Measurements from ENCODE around the gene ZBTB47.

ZBTB47 gene

DNA sequence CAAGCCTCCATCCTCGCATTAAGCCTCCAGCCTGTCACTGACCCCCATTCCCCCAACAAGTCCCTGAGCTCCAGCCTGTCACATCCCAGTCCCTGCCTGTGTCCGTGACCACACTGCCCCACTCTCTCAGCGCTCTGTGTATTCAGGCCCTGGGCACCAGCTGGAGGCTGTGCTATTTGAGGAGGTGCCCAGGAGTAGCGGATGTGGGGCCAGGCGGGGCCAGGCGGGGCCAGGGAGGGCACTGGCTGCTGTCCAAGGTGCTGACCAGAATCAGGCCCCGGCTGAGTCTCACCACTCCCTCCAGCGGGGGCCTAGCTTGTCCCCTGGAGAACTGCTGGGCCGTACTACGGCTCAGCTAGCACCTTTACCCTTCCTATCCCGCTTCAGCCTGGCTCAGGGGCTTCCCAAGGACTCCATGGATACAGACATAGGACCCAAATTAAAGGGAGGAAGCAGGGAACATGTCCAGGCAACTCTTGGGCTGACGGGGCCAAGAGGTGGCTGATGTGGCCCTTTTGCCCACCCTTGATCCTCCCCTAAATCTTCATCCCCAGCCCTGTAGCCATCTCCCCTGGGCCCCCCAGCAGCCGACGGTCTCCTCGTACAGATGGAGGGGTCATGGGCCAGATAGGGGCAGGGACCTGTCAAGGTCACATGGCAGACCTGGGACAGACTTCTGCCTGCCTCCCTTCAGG is 48.0 kb downstream of the ZBTB47 start:
- H3K27me3 ChIP-seq (ENCODE audit: insufficient read depth, low read length) = no peaks in the 10 kb centered on the region
- no peak overlapping the region for H3K4me2 ChIP-seq (ENCODE audit: low read length)
- H2AK5ac ChIP-seq (ENCODE audit: low read length) = no peak overlapping the region
- H3K9me3 ChIP-seq (ENCODE audit: insufficient read depth, low read depth, low read length) = peaks cover 2% of the 10 kb centered on the region
- no peaks in the 10 kb centered on the region for H3K36me3 ChIP-seq (ENCODE audit: control insufficient read depth in 1 of 2, insufficient read depth in 2 of 2, low read length in 2 of 2)
- no peak overlapping the region for H3K4ac ChIP-seq (ENCODE audit: low read depth, low read length)
- no peak overlapping the region for H4K8ac ChIP-seq (ENCODE audit: low read depth, low read length)
- no peak overlapping the region for H2BK12ac ChIP-seq (ENCODE audit: low read length)
- H3K4me1 ChIP-seq (ENCODE audit: control insufficient read depth in 1 of 2, insufficient read depth in 2 of 2, low read length in 2 of 2) = no peaks in the 10 kb centered on the region
- no peak overlapping the region for H3K27ac ChIP-seq (ENCODE audit: low read depth, low read length)
- H4K91ac ChIP-seq (ENCODE audit: low read depth, low read length) = no peak overlapping the region
- no CpG with 5 or more reads among the region's 15 CpGs for WGBS (ENCODE audit: extremely low coverage, insufficient coverage, insufficient read length)
- H3K14ac ChIP-seq (ENCODE audit: low read length) = no peak overlapping the region
- H4K12ac ChIP-seq (ENCODE audit: low read depth, low read length) = no peak overlapping the region
- no peaks in the 10 kb centered on the region for H3K79me1 ChIP-seq (ENCODE audit: low read length)
- no peak overlapping the region for H2BK5ac ChIP-seq (ENCODE audit: low read depth, low read length, poor library complexity)
- no peak overlapping the region for H2AFZ ChIP-seq (ENCODE audit: insufficient read depth, low read length, poor library complexity)
- no peaks in the 10 kb centered on the region for H3K79me2 ChIP-seq (ENCODE audit: control insufficient read depth, insufficient read depth, low read length, poor library complexity)
- H3K9ac ChIP-seq (ENCODE audit: low read length) = no peak overlapping the region
- H3K18ac ChIP-seq (ENCODE audit: low read length) = no peak overlapping the region
- no peak overlapping the region for H2BK120ac ChIP-seq (ENCODE audit: insufficient read depth, low read length, poor library complexity)
- DNase-seq = peak; percentile 29 to 59
- no peak overlapping the region for H3K4me3 ChIP-seq (ENCODE audit: low read depth, low read length)
- no peak overlapping the region for H3K23ac ChIP-seq (ENCODE audit: low read length)

DNA sequence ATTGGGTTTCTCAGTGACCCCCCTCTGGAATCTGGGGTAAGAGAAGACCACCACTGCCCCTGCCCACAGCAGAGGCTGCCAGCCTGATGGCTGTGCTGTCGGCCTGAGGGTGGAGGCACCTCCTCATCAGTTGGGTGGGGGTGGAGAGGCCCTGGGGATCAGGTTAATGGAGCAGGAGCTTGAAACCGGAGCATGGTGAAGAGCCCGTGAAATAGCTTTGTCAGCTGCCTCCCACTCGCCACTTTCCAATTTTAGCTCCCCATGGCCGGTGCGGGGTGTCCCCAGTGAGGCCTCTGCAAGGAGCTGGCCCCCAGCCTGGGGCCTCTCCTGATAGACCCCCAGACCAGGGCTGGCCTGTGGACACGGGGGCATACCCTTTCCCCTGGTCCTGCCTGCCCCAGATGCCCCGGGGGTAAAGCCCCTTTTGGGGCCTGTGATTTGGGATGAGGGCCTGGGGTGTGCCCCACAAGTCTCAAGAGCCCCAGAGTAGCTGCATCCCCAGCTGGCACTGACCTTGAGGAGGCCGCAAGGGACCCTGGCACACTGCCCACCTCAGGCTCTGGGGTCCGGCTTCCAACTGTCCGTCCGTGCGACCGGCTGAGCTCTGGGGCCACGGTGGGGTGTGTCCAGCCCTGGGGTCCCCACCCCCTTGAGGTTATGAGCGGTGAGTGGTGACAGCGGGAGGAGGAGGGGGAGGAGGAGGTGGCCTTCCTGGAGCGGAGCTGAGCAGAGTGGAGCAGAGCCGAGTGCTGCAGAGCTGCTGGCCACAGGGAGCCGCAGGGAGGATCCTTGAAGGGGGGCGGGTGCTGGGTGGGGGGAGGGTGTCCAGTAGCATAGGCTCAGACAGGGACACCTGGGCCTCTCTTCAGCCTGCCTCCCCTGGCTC is 48.8 kb downstream of the ZBTB47 start, which contains the start of gene HHATL:
Gene HHATL, minus strand, starts transcription at position 733 of the 886 bp plus-strand sequence. CDS start 1,972 bp downstream, outside the sequence.
- no CpG with 5 or more reads among the region's 21 CpGs for WGBS (ENCODE audit: extremely low coverage, insufficient coverage, insufficient read length)
- Histone ChIP-seq H2AFZ (ENCODE audit: insufficient read depth, low read length, poor library complexity) (no peak within 1 kb of the TSS), H4K12ac (ENCODE audit: low read depth, low read length) (no peak within 1 kb of the TSS), H4K8ac (ENCODE audit: low read depth, low read length) (no peak within 1 kb of the TSS), H3K4me3 (ENCODE audit: low read depth, low read length) (no peak within 1 kb of the TSS), H3K9ac (ENCODE audit: low read length) (no peak within 1 kb of the TSS), H2AK5ac (ENCODE audit: low read length) (no peak within 1 kb of the TSS), H3K4me2 (ENCODE audit: low read length) (no peak within 1 kb of the TSS), H3K79me1 (ENCODE audit: low read length) (no peaks in the 10 kb centered on the region), H3K18ac (ENCODE audit: low read length) (no peak within 1 kb of the TSS), H2BK12ac (ENCODE audit: low read length) (no peak within 1 kb of the TSS), H3K79me2 (ENCODE audit: control insufficient read depth, insufficient read depth, low read length, poor library complexity) (no peaks in the 10 kb centered on the region), H3K27ac (ENCODE audit: low read depth, low read length) (no peak within 1 kb of the TSS), H4K91ac (ENCODE audit: low read depth, low read length) (no peak within 1 kb of the TSS), H3K27me3 (ENCODE audit: insufficient read depth, low read length) (no peaks in the 10 kb centered on the region), H3K14ac (ENCODE audit: low read length) (no peak within 1 kb of the TSS), H3K4ac (ENCODE audit: low read depth, low read length) (no peak within 1 kb of the TSS), H2BK5ac (ENCODE audit: low read depth, low read length, poor library complexity) (no peak within 1 kb of the TSS), H3K4me1 (ENCODE audit: control insufficient read depth in 1 of 2, insufficient read depth in 2 of 2, low read length in 2 of 2) (no peaks in the 10 kb centered on the region), H2BK120ac (ENCODE audit: insufficient read depth, low read length, poor library complexity) (no peak within 1 kb of the TSS), H3K23ac (ENCODE audit: low read length) (no peak within 1 kb of the TSS), H3K9me3 (ENCODE audit: insufficient read depth, low read depth, low read length) (no peaks in the 10 kb centered on the region), H3K36me3 (ENCODE audit: control insufficient read depth in 1 of 2, insufficient read depth in 2 of 2, low read length in 2 of 2) (no peaks in the 10 kb centered on the region)
- no peak for DNase-seq

DNA sequence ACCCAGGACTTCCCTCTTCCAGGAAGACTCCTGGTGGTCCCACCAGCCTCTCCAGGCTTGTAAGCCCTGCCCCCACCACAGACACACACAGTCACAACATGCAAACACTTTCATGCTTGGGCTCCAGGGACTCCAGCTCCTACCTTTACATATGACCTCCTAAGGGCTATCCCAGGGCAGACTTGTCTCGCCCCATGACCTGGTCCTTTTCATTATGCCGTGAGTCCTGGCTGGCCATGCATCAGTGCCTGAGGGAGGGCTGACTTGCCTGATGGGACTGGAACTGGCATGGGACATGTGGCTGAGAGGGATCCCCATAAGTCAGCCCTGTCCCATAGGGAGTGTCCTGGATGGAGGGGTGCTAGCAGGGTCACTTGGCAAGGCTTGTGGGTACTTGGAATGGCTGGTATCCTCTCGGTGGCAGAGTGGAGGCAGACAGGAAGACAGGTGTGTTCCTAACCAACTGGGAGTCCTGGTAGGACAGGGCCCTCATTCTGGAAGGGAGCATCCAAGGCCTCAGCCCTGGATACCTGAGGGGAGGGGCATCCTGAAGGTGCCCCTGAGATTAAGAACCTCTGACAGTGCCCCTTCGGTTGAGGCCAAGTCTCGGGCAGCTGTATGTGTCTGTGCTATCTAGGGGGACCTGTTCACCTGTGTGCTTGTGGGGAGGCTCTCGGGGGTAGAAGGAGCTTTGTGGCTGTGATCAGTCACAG is 49.6 kb downstream of the ZBTB47 start:
- Histone ChIP-seq H2BK12ac (ENCODE audit: low read length) (no peak overlapping the region), H3K4me3 (ENCODE audit: low read depth, low read length) (no peak overlapping the region), H2AFZ (ENCODE audit: insufficient read depth, low read length, poor library complexity) (no peak overlapping the region), H3K36me3 (ENCODE audit: control insufficient read depth in 1 of 2, insufficient read depth in 2 of 2, low read length in 2 of 2) (no peaks in the 10 kb centered on the region), H3K4me2 (ENCODE audit: low read length) (no peak overlapping the region), H3K14ac (ENCODE audit: low read length) (no peak overlapping the region), H4K91ac (ENCODE audit: low read depth, low read length) (no peak overlapping the region), H3K27ac (ENCODE audit: low read depth, low read length) (no peak overlapping the region), H3K27me3 (ENCODE audit: insufficient read depth, low read length) (no peaks in the 10 kb centered on the region), H2AK5ac (ENCODE audit: low read length) (no peak overlapping the region), H3K9ac (ENCODE audit: low read length) (no peak overlapping the region), H3K79me1 (ENCODE audit: low read length) (no peaks in the 10 kb centered on the region), H3K9me3 (ENCODE audit: insufficient read depth, low read depth, low read length) (no peaks in the 10 kb centered on the region), H4K12ac (ENCODE audit: low read depth, low read length) (no peak overlapping the region), H3K23ac (ENCODE audit: low read length) (no peak overlapping the region), H3K4ac (ENCODE audit: low read depth, low read length) (no peak overlapping the region), H3K79me2 (ENCODE audit: control insufficient read depth, insufficient read depth, low read length, poor library complexity) (no peaks in the 10 kb centered on the region), H3K4me1 (ENCODE audit: control insufficient read depth in 1 of 2, insufficient read depth in 2 of 2, low read length in 2 of 2) (no peaks in the 10 kb centered on the region), H2BK5ac (ENCODE audit: low read depth, low read length, poor library complexity) (no peak overlapping the region), H3K18ac (ENCODE audit: low read length) (no peak overlapping the region), H4K8ac (ENCODE audit: low read depth, low read length) (no peak overlapping the region), H2BK120ac (ENCODE audit: insufficient read depth, low read length, poor library complexity) (no peak overlapping the region)
- no peak for DNase-seq
- no CpG with 5 or more reads among the region's 6 CpGs for WGBS (ENCODE audit: extremely low coverage, insufficient coverage, insufficient read length)

DNA sequence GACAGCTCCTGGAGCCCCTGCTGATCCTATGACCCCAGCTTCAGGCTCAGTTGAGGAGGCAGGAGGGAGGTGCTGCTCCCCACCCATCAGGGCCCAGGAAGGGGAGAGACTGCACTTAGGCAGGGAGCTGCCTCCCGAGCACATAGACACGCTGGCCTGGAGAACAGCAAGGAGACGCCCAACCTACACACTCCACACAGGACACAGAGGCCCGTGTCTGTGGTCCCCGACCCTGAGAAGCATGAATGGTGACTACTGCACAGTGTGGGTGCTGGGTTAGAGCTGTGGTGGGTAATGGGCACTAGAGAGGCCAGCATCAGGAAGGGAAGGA is 50.2 kb downstream of the ZBTB47 start:
- no CpG with 5 or more reads among the region's 5 CpGs for WGBS (ENCODE audit: extremely low coverage, insufficient coverage, insufficient read length)
- H3K23ac ChIP-seq (ENCODE audit: low read length) = no peak overlapping the region
- no peak overlapping the region for H2AK5ac ChIP-seq (ENCODE audit: low read length)

More for the DNA sequence above, 50.2 kb downstream of the ZBTB47 start:
- Histone ChIP-seq H3K9ac (ENCODE audit: low read length) (no peak overlapping the region), H3K18ac (ENCODE audit: low read length) (no peak overlapping the region), H2BK12ac (ENCODE audit: low read length) (no peak overlapping the region), H3K36me3 (ENCODE audit: control insufficient read depth in 1 of 2, insufficient read depth in 2 of 2, low read length in 2 of 2) (no peaks in the 10 kb centered on the region), H3K4me3 (ENCODE audit: low read depth, low read length) (no peak overlapping the region), H3K27ac (ENCODE audit: low read depth, low read length) (no peak overlapping the region), H3K9me3 (ENCODE audit: insufficient read depth, low read depth, low read length) (no peaks in the 10 kb centered on the region), H3K4me2 (ENCODE audit: low read length) (no peak overlapping the region), H4K12ac (ENCODE audit: low read depth, low read length) (no peak overlapping the region), H3K4me1 (ENCODE audit: control insufficient read depth in 1 of 2, insufficient read depth in 2 of 2, low read length in 2 of 2) (no peaks in the 10 kb centered on the region), H4K91ac (ENCODE audit: low read depth, low read length) (no peak overlapping the region), H2AFZ (ENCODE audit: insufficient read depth, low read length, poor library complexity) (no peak overlapping the region), H3K79me2 (ENCODE audit: control insufficient read depth, insufficient read depth, low read length, poor library complexity) (no peaks in the 10 kb centered on the region), H4K8ac (ENCODE audit: low read depth, low read length) (no peak overlapping the region), H3K4ac (ENCODE audit: low read depth, low read length) (no peak overlapping the region), H3K79me1 (ENCODE audit: low read length) (no peaks in the 10 kb centered on the region), H3K14ac (ENCODE audit: low read length) (no peak overlapping the region), H2BK120ac (ENCODE audit: insufficient read depth, low read length, poor library complexity) (no peak overlapping the region), H2BK5ac (ENCODE audit: low read depth, low read length, poor library complexity) (no peak overlapping the region), H3K27me3 (ENCODE audit: insufficient read depth, low read length) (no peaks in the 10 kb centered on the region)
- DNase-seq = no peak
